ENCODE results near the gene PTCD2.

GRCh38 chr5:72368271-72368670 lies 48.1 kb downstream of the PTCD2 start:
- TF ChIP-seq POLR2A (IDR thresholded peaks at IDR 0.05) = no peak
- no peak for TF ChIP-seq CTCF (IDR thresholded peaks at IDR 0.05)
- no peak for TF ChIP-seq EP300 (IDR thresholded peaks at IDR 0.05)
